MM.1S (cell line): ENCODE results near the gene TTC13.

Source experiments
- DNase-seq: peaks from one replicate; pipeline ENCODE4 v3.0.0-alpha.2; 2015
- H2AFZ ChIP-seq: fragments of 300-600 bp; sonication (generic); 2 replicates; pipeline ENCODE4 v1.6.0; 2016; ENCODE audit warnings: antibody characterized with exemption, low read length
- H3F3A ChIP-seq: fragments of 300-600 bp; sonication (generic); 2 replicates; pipeline ENCODE4 v1.6.1; 2016; ENCODE audit warnings: mild to moderate bottlenecking, antibody characterized with exemption, low read length, moderate library complexity, mixed read lengths; ENCODE audit not compliant: insufficient read depth
- H3K27ac ChIP-seq: fragments of 300-600 bp; sonication (generic); 2 replicates; pipeline ENCODE4 v1.5.1; 2016; ENCODE audit warnings: mild to moderate bottlenecking, low read length
- H3K27me3 ChIP-seq: fragments of 300-600 bp; sonication (generic); replicated peaks from 2 replicates; pipeline ENCODE4 v1.6.0; 2016; ENCODE audit warnings: low read length; ENCODE audit not compliant: insufficient read depth
- H3K36me3 ChIP-seq: fragments of 300-600 bp; sonication (generic); replicated peaks from 2 replicates; pipeline ENCODE4 v1.6.1; 2016; ENCODE audit warnings: mild to moderate bottlenecking, low read length, mixed read lengths; ENCODE audit not compliant: insufficient read depth
- H3K4me1 ChIP-seq: fragments of 300-600 bp; sonication (generic); 2 replicates; pipeline ENCODE4 v1.6.1; 2016; ENCODE audit warnings: low read length, mixed read lengths
- H3K4me2 ChIP-seq: fragments of 300-600 bp; sonication (generic); 2 replicates; pipeline ENCODE4 v1.6.0; 2016; ENCODE audit warnings: low read depth, low read length
- H3K4me3 ChIP-seq: fragments of 300-600 bp; sonication (generic); 2 replicates; pipeline ENCODE4 v1.5.1; 2016; ENCODE audit warnings: low read length, mixed read lengths
- H3K79me2 ChIP-seq: fragments of 300-600 bp; sonication (generic); 2 replicates; pipeline ENCODE4 v1.6.1; 2016; ENCODE audit warnings: mixed run types, low read length, mixed read lengths
- H3K9ac ChIP-seq: fragments of 300-600 bp; sonication (generic); 2 replicates; pipeline ENCODE4 v1.6.1; 2016; ENCODE audit warnings: low read length, mixed read lengths
- H3K9me2 ChIP-seq: fragments of 300-600 bp; sonication (generic); replicated peaks from 2 replicates; pipeline ENCODE4 v1.6.1; 2016; ENCODE audit warnings: mild to moderate bottlenecking, low read length, mixed read lengths; ENCODE audit not compliant: insufficient read depth
- H3K9me3 ChIP-seq: fragments of 300-600 bp; sonication (generic); replicated peaks from 2 replicates; pipeline ENCODE4 v1.6.1; 2016; ENCODE audit warnings: mild to moderate bottlenecking, low read length, mixed read lengths; ENCODE audit not compliant: insufficient read depth
- H4K20me1 ChIP-seq: fragments of 300-600 bp; sonication (generic); 2 replicates; pipeline ENCODE4 v1.6.1; 2016; ENCODE audit warnings: mild to moderate bottlenecking, low read length, moderate library complexity, mixed read lengths; ENCODE audit not compliant: insufficient read depth
- CTCF ChIP-seq: fragments of 300-600 bp; sonication (generic); IDR thresholded peaks from 2 replicates; pipeline ENCODE4 v1.5.1; 2016; ENCODE audit warnings: antibody characterized with exemption, low read length, mixed read lengths
- EZH2 ChIP-seq: fragments of 300-600 bp; sonication (generic); optimal IDR thresholded peaks from 2 replicates; pipeline ENCODE3; 2017; ENCODE audit warnings: low read depth, mild to moderate bottlenecking, antibody characterized with exemption, low read length, mixed read lengths
- EZH2phosphoT487 ChIP-seq: fragments of 300-600 bp; sonication (generic); IDR thresholded peaks from 2 replicates; pipeline ENCODE4 v1.6.1; 2018; ENCODE audit warnings: antibody characterized with exemption, low read length

Gene TTC13

GRCh38 chr1:230858918-230859729 is 119.5 kb downstream of the TTC13 start:
- H3K27ac ChIP-seq: no peak overlapping the region
- no peaks in the 10 kb centered on the region for H3K9me3 ChIP-seq
- H3K4me2 ChIP-seq: no peak overlapping the region
- TF ChIP-seq EZH2phosphoT487: no peak
- no peak for TF ChIP-seq EZH2
- TF ChIP-seq CTCF: no peak
- no peaks in the 10 kb centered on the region for H3K79me2 ChIP-seq
- H3F3A ChIP-seq: no peaks in the 10 kb centered on the region
- H2AFZ ChIP-seq: no peak overlapping the region
- no peaks in the 10 kb centered on the region for H4K20me1 ChIP-seq
- no peak overlapping the region for H3K9ac ChIP-seq
- H3K4me3 ChIP-seq: no peak overlapping the region
- no peaks in the 10 kb centered on the region for H3K9me2 ChIP-seq
- DNase-seq: no peak
- no peaks in the 10 kb centered on the region for H3K36me3 ChIP-seq
- H3K27me3 ChIP-seq: no peaks in the 10 kb centered on the region
- no peaks in the 10 kb centered on the region for H3K4me1 ChIP-seq

GRCh38 chr1:230858236-230858820 is 120.3 kb downstream of the TTC13 start:
- Histone ChIP-seq H3K4me3 (no peak overlapping the region), H3K9me3 (no peaks in the 10 kb centered on the region), H3K79me2 (no peaks in the 10 kb centered on the region), H3K9me2 (no peaks in the 10 kb centered on the region), H3K27ac (no peak overlapping the region), H3K36me3 (no peaks in the 10 kb centered on the region), H3F3A (no peaks in the 10 kb centered on the region), H4K20me1 (no peaks in the 10 kb centered on the region), H3K4me1 (no peaks in the 10 kb centered on the region), H3K27me3 (no peaks in the 10 kb centered on the region), H3K4me2 (no peak overlapping the region), H3K9ac (no peak overlapping the region), H2AFZ (no peak overlapping the region)
- DNase-seq: no peak
- TF ChIP-seq EZH2: no peak
- no peak for TF ChIP-seq EZH2phosphoT487
- no peak for TF ChIP-seq CTCF

- Histone ChIP-seq H3K9me2 (no peaks in the 10 kb centered on the region), H2AFZ (no peak overlapping the region), H3K4me2 (no peak overlapping the region), H3K36me3 (no peaks in the 10 kb centered on the region), H3K9ac (no peak overlapping the region), H3K9me3 (no peaks in the 10 kb centered on the region), H3F3A (no peaks in the 10 kb centered on the region), H4K20me1 (no peaks in the 10 kb centered on the region), H3K4me3 (no peak overlapping the region), H3K27me3 (no peaks in the 10 kb centered on the region), H3K79me2 (no peaks in the 10 kb centered on the region), H3K27ac (no peak overlapping the region), H3K4me1 (no peaks in the 10 kb centered on the region)
- TF ChIP-seq EZH2 (no peak), EZH2phosphoT487 (no peak), CTCF (no peak)
- DNase-seq: no peak
Measured at GRCh38 chr1:230857822-230858221, 120.8 kb downstream of the TTC13 start.
